SK-N-SH (cell line): Measurements from ENCODE around the gene TMIGD2. TPM values are rescaled to one million over a fixed set of nuclear protein-coding genes. Genes with fewer than 3 reads are reported as not detected.

Experiments
- CTCF ChIA-PET: fragments of 300-600, 350-600 bp; formaldehyde crosslinking; extraction: SDS; loops from one replicate; lab custom pipeline; 2021; lab: Yijun Ruan, JAX
- POLR2A ChIA-PET: fragments of 350-600 bp; sonication (Branson Sonifier 250); formaldehyde crosslinking; extraction: SDS; loops from one replicate; lab custom pipeline; 2020; ENCODE audit warnings: antibody characterized with exemption, inconsistent platforms; lab: Yijun Ruan, JAX
- DNase-seq: peaks from one replicate; pipeline ENCODE4 v3.0.0; 2012
- H2AFZ ChIP-seq: fragments of 200-600 bp; sonication (generic); 2 replicates; pipeline ENCODE4 v1.8.1; 2016; ENCODE audit warnings: antibody characterized with exemption, mild to moderate bottlenecking, low read depth
- H3F3A ChIP-seq: fragments of 200-600 bp; sonication (generic); replicated peaks from 2 replicates; pipeline ENCODE3; 2016; ENCODE audit warnings: antibody characterized with exemption, mild to moderate bottlenecking; ENCODE audit not compliant: insufficient read depth
- H3K27ac ChIP-seq, 2 experiments: fragments of 200-500 bp in 1 of 2; fragments of 200-600 bp in 1 of 2; sonication (Bioruptor generic) in 1 of 2; sonication (generic), shearing (Covaris generic) in 1 of 2; 2 replicates each; pipeline versions ENCODE4 v1.5.1 to v1.6.1; 2014 to 2016; ENCODE audit warnings: low read depth in 2 of 2, inconsistent platforms in 1 of 2, low read length in 1 of 2, mild to moderate bottlenecking in 1 of 2, mixed read lengths in 1 of 2
- H3K27me3 ChIP-seq: fragments of 200-600 bp; sonication (generic), shearing (Covaris generic); 2 replicates; pipeline ENCODE4 v1.6.1; 2016; ENCODE audit warnings: mixed run types; ENCODE audit not compliant: insufficient read depth
- H3K36me3 ChIP-seq, 2 experiments: fragments of 200-500 bp in 1 of 2; fragments of 200-600 bp in 1 of 2; sonication (Bioruptor generic) in 1 of 2; sonication (generic) in 1 of 2; replicated peaks in 1 of 2; 2 replicates each; pipeline versions ENCODE3 to v1.5.1; 2014 to 2016; ENCODE audit warnings: low read length in 1 of 2, mild to moderate bottlenecking in 1 of 2; ENCODE audit not compliant: insufficient read depth in 2 of 2, control insufficient read depth in 1 of 2
- H3K4me1 ChIP-seq, 2 experiments: fragments of 200-500 bp in 1 of 2; fragments of 200-600 bp in 1 of 2; sonication (Bioruptor generic) in 1 of 2; sonication (generic), shearing (Covaris generic) in 1 of 2; 2 replicates each; pipeline versions ENCODE4 v1.5.1 to v1.6.1; 2014 to 2016; ENCODE audit warnings: low read depth in 1 of 2, low read length in 1 of 2, mixed run types in 1 of 2; ENCODE audit not compliant: insufficient read depth in 2 of 2, control insufficient read depth in 1 of 2
- H3K4me2 ChIP-seq: fragments of 200-600 bp; sonication (generic), shearing (Covaris generic); 2 replicates; pipeline ENCODE4 v1.6.1; 2017; ENCODE audit warnings: mixed run types
- H3K4me3 ChIP-seq, 2 experiments: fragments of 200-500 bp in 1 of 2; fragments of 200-600 bp in 1 of 2; sonication (Bioruptor generic) in 1 of 2; sonication (generic), shearing (Covaris generic) in 1 of 2; 2 replicates each; pipeline versions ENCODE4 v1.5.1 to v1.8.1; 2014 to 2016; ENCODE audit warnings: low read depth in 2 of 2, inconsistent platforms in 1 of 2, low read length in 1 of 2, mild to moderate bottlenecking in 1 of 2, mixed read lengths in 1 of 2, moderate library complexity in 1 of 2
- H3K79me2 ChIP-seq: fragments of 200-600 bp; sonication (generic); 2 replicates; pipeline ENCODE4 v1.8.1; 2017; ENCODE audit warnings: mild to moderate bottlenecking; ENCODE audit not compliant: insufficient read depth
- H3K9ac ChIP-seq: fragments of 200-600 bp; sonication (generic); 2 replicates; pipeline ENCODE4 v1.6.1; 2017; ENCODE audit warnings: mixed run types
- H3K9me2 ChIP-seq: fragments of 200-600 bp; sonication (generic); 2 replicates; pipeline ENCODE4 v1.6.1; 2017; ENCODE audit warnings: mixed run types
- H3K9me3 ChIP-seq: fragments of 200-600 bp; sonication (generic); 2 replicates; pipeline ENCODE4 v1.6.1; 2017; ENCODE audit warnings: mixed run types, mild to moderate bottlenecking, moderate library complexity
- H4K20me1 ChIP-seq: fragments of 200-600 bp; sonication (generic); 2 replicates; pipeline ENCODE4 v1.6.1; 2017; ENCODE audit warnings: mild to moderate bottlenecking, mixed run types; ENCODE audit not compliant: insufficient read depth
- CTCF ChIP-seq: fragments of 200-600 bp; sonication (generic); IDR thresholded peaks from 2 replicates; pipeline ENCODE4 v1.6.1; 2017; ENCODE audit warnings: antibody characterized with exemption, mild to moderate bottlenecking, moderate library complexity
- EP300 ChIP-seq, 2 experiments: IDR thresholded peaks; 2 replicates each; pipeline versions ENCODE4 v1.4.0 to v1.6.1; 2012; ENCODE audit warnings: borderline replicate concordance in 1 of 2, low read depth in 1 of 2, low read length in 1 of 2
- FOXJ3 ChIP-seq: sonication (generic); formaldehyde crosslinking; IDR thresholded peaks from 2 replicates; pipeline ENCODE4 v1.5.1; 2020; ENCODE audit warnings: mild to moderate bottlenecking, missing genetic modification reagents
- FOXM1 ChIP-seq: IDR thresholded peaks from 2 replicates; pipeline ENCODE4 v1.4.0; 2012; ENCODE audit warnings: low read depth, mild to moderate bottlenecking
- GATA2 ChIP-seq: sonication (generic); formaldehyde crosslinking; IDR thresholded peaks from 2 replicates; pipeline ENCODE4 v1.5.0; 2020; ENCODE audit warnings: mild to moderate bottlenecking, missing genetic modification reagents
- JUND ChIP-seq: IDR thresholded peaks from 2 replicates; pipeline ENCODE4 v1.4.0; 2012
- MAX ChIP-seq: IDR thresholded peaks from 2 replicates; pipeline ENCODE4 v1.4.0; 2012; ENCODE audit warnings: low read depth
- MXI1 ChIP-seq: IDR thresholded peaks from 2 replicates; pipeline ENCODE4 v1.6.1; 2012; ENCODE audit warnings: mild to moderate bottlenecking, low read depth, low read length, improper control_type of control experiment
- NFIC ChIP-seq: IDR thresholded peaks from 2 replicates; pipeline ENCODE4 v1.4.0; 2012; ENCODE audit warnings: borderline replicate concordance
- NRF1 ChIP-seq: IDR thresholded peaks from 2 replicates; pipeline ENCODE4 v1.6.1; 2012; ENCODE audit warnings: low read depth, mild to moderate bottlenecking, low read length
- POLR2AphosphoS5 ChIP-seq: IDR thresholded peaks from 2 replicates; pipeline ENCODE4 v1.6.1; 2012; ENCODE audit warnings: low read depth, low read length
- RXRA ChIP-seq: IDR thresholded peaks from 2 replicates; pipeline ENCODE4 v1.4.0; 2012; ENCODE audit warnings: low read depth, mild to moderate bottlenecking, borderline replicate concordance
- SMC3 ChIP-seq: IDR thresholded peaks from 2 replicates; pipeline ENCODE4 v1.6.1; 2012; ENCODE audit warnings: low read depth, low read length, improper control_type of control experiment
- TAF1 ChIP-seq: IDR thresholded peaks from 2 replicates; pipeline ENCODE4 v1.6.1; 2012; ENCODE audit warnings: low read depth, mild to moderate bottlenecking, low read length, moderate library complexity, borderline replicate concordance
- USF2 ChIP-seq: fragments of 150-350 bp; IDR thresholded peaks from 2 replicates; pipeline ENCODE4 v1.6.1; 2017; ENCODE audit warnings: antibody characterized with exemption, low read length, low read depth, borderline replicate concordance
- WGBS: methylation state at CpG from one replicate; pipeline ENCODE4 v1.1.6; 2017; ENCODE audit warnings: low lambda C conversion rate; 5-methylcytosine and 5-hydroxymethylcytosine counted together
- polyA plus RNA-seq, 3 experiments: library from polyadenylated mRNA; depleted of rRNA; stranded (reverse); fragments of >200 nt; gene quantifications; 2 replicates each; pipeline ENCODE4 v1.2.3, GENCODE V29; 2012

Gene TMIGD2
- polyA plus RNA-seq, 1 of the 3 experiments (the other 2 are of a cell fraction): not detected

GRCh38 chr19:4322942-4323665, 20.9 kb upstream of the TMIGD2 start:
- DNase-seq: no peak
- TF ChIP-seq TAF1: no peak
- no peak for TF ChIP-seq GATA2 (CRISPR knock-in tag)
- no peak for TF ChIP-seq CTCF
- no peak for TF ChIP-seq NFIC
- TF ChIP-seq RXRA: no peak
- no peak for TF ChIP-seq NRF1
- no peak for TF ChIP-seq EP300 (IDR thresholded peaks at IDR 0.05; ENCODE audit: borderline replicate concordance in 1 of 2, low read depth in 1 of 2, low read length in 1 of 2)
- TF ChIP-seq, all 33 proteins: peak for 0
- Histone ChIP-seq H2AFZ (no peak overlapping the region), H3K79me2 (no peaks in the 10 kb centered on the region), H3K27me3 (no peaks in the 10 kb centered on the region), H3K9ac (no peak overlapping the region), H3K9me2 (no peaks in the 10 kb centered on the region), H3F3A (peaks cover 6% of the 10 kb centered on the region), H3K36me3 (peaks cover 9 to 11% of the 10 kb centered on the region in 2 experiments), H4K20me1 (no peaks in the 10 kb centered on the region), H3K27ac (no peak overlapping the region), H3K4me3 (no peak overlapping the region), H3K4me1 (peaks cover 0 to 14% of the 10 kb centered on the region in 2 experiments; a peak in 2 of 4 replicates), H3K4me2 (no peak overlapping the region), H3K9me3 (no peaks in the 10 kb centered on the region)
- ChIA-PET POLR2A (interaction anchor here (0.6 to 1.5 kb wide), 6 partner anchors 10 to 46 kb away, joined by 3 to 5 read pairs (median 3); partner anchors contain the start of gene MPND), CTCF (interaction anchor here (0.9 to 2.4 kb wide), 2 partner anchors 19 to 20 kb away, joined by 3 to 7 read pairs; partner anchors contain the start of gene FSD1)
- WGBS: 80% methylated on average over 5 of the region's 37 CpGs

- Histone ChIP-seq H3K4me2 (no peak overlapping the region), H3F3A (no peaks in the 10 kb centered on the region), H3K9ac (no peak overlapping the region), H2AFZ (no peak overlapping the region), H3K9me2 (no peaks in the 10 kb centered on the region), H3K79me2 (no peaks in the 10 kb centered on the region), H3K9me3 (no peaks in the 10 kb centered on the region), H3K27me3 (no peaks in the 10 kb centered on the region), H3K27ac (no peak overlapping the region)
- no peak for TF ChIP-seq USF2
- no peak for TF ChIP-seq EP300 (IDR thresholded peaks at IDR 0.05; ENCODE audit: borderline replicate concordance in 1 of 2, low read depth in 1 of 2, low read length in 1 of 2)
- no peak for TF ChIP-seq POLR2AphosphoS5
- TF ChIP-seq MAX: no peak
- TF ChIP-seq FOXM1: no peak
- TF ChIP-seq FOXJ3 (CRISPR knock-in tag): no peak
- no peak for TF ChIP-seq SMC3
- TF ChIP-seq JUND: no peak
- no peak for TF ChIP-seq MXI1
- TF ChIP-seq GATA2 (CRISPR knock-in tag): no peak
- TF ChIP-seq NRF1: no peak
- TF ChIP-seq, all 33 proteins: peak for 0
- CTCF ChIA-PET: interaction anchor here (1.8 to 2.4 kb wide), 3 partner anchors 16 to 53 kb away, joined by 7 to 13 read pairs (median 8); partner anchors contain the start of gene FSD1
- Histone ChIP-seq H3K4me1 (no peaks in the 10 kb centered on the region), H3K36me3 (peaks cover 10 to 16% of the 10 kb centered on the region in 2 experiments), H3K4me3 (no peak overlapping the region), H4K20me1 (no peaks in the 10 kb centered on the region)
- POLR2A ChIA-PET: interaction anchor here (0.6 to 1.2 kb wide), 2 partner anchors 23 to 247 kb away, joined by 3 to 5 read pairs; partner anchors contain the start of gene MPND
- WGBS: 90% methylated on average over 2 of the region's 2 CpGs
- DNase-seq: peak; percentile 2
These were observed 18.2 kb upstream of the TMIGD2 start for GRCh38 chr19:4320419-4320818.
